AG04449 (cell line): ENCODE data around the gene NF2.

Experiments used
- CTCF ChIA-PET: fragments of 350-600 bp; formaldehyde crosslinking; extraction: SDS; loops from one replicate; lab custom pipeline; 2021; ENCODE audit warnings: antibody characterized with exemption; lab: Yijun Ruan, JAX
- POLR2A ChIA-PET: fragments of 400-600, 350-600 bp; formaldehyde crosslinking; extraction: SDS; loops from one replicate; lab custom pipeline; 2020; ENCODE audit warnings: antibody characterized with exemption, inconsistent platforms; lab: Yijun Ruan, JAX
- DNase-seq: peaks from one replicate; pipeline ENCODE4 v3.0.0-alpha.2; 2010; ENCODE audit warnings: low read depth, low spot score
- H3K4me3 ChIP-seq: 2 replicates; pipeline ENCODE4 v1.5.1; 2011; ENCODE audit warnings: low read depth, mild to moderate bottlenecking, control low read depth, low read length
- TF ChIP-seq, protein P1 (sequence below): IDR thresholded peaks from one replicate; pipeline ENCODE4 v1.5.1; 2011; ENCODE audit warnings: mild to moderate bottlenecking, moderate library complexity, low read length, control low read depth, inconsistent platforms; ENCODE audit not compliant: insufficient read depth; ENCODE audit errors: missing control alignments

The NF2 gene

DNA sequence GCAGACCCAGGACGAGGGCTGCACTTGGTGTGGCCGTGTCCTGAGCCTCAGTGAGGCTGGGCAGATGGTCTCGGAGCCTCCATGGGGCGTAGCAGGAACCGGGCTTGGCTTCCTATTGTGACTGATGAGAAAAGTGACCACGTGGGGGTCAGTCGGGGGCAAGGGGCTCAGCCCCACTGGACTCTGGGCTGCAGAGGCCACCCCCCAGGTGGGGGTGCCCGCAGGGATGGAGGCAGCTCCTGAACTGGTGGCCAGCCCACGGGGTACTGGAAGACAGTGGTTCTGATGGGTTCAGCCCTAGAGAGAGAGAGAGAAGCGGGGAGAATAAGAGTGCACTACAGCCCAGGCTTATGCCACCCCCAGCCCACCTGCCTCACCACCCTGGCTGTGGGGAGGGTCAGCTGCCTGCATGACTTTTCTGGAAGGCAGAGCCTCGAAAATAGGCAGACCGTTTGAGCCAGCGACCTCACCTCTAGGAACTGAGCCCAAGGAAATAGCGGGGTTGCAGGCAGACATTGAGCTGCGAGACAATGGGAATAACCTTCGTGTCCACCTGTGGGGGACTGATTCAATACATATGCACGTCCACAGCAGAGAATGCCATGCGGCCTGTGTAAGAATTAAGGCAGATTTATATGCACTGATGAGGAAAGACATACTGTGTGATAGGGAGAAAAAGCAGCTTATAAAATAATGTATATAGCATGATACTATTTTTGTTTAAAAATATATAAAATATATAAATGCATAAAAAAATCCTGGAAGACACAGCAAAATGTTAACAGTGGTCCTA lies 127.8 kb downstream of the NF2 start:
- ChIA-PET CTCF (interaction anchor here (0.7 to 1.3 kb wide), 4 partner anchors 10 to 274 kb away, joined by 3 read pairs; no protein-coding TSS in a partner anchor), POLR2A (no interaction called here)
- DNase-seq: no peak
- TF ChIP-seq, protein P1, sequence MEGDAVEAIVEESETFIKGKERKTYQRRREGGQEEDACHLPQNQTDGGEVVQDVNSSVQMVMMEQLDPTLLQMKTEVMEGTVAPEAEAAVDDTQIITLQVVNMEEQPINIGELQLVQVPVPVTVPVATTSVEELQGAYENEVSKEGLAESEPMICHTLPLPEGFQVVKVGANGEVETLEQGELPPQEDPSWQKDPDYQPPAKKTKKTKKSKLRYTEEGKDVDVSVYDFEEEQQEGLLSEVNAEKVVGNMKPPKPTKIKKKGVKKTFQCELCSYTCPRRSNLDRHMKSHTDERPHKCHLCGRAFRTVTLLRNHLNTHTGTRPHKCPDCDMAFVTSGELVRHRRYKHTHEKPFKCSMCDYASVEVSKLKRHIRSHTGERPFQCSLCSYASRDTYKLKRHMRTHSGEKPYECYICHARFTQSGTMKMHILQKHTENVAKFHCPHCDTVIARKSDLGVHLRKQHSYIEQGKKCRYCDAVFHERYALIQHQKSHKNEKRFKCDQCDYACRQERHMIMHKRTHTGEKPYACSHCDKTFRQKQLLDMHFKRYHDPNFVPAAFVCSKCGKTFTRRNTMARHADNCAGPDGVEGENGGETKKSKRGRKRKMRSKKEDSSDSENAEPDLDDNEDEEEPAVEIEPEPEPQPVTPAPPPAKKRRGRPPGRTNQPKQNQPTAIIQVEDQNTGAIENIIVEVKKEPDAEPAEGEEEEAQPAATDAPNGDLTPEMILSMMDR: no peak
- no peak overlapping the region for H3K4me3 ChIP-seq

DNA sequence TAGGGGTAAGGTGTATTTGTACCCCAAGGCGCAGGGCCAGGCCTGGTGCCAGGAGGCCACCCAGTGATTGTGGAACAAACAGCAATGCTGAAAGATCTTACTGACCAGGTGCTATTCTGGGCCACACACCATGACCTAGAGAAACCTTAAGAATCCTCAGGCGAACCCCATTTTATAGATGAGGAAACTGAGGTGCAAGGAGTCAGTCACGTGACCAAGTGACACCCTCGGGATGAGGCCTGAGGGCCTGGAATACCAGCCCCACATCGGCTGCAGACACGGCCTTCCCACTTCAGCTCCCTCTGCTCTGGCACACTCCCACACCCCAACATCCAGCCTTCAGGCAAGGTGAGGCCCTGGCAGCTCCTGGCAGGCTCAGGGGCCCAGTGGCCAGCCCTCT lies 129.4 kb downstream of the NF2 start:
- ChIA-PET CTCF (interaction anchor here (1.1 to 1.4 kb wide), 3 partner anchors 10 to 273 kb away, joined by 3 to 5 read pairs (median 4); no protein-coding TSS in a partner anchor), POLR2A (no interaction called here)
- TF ChIP-seq, protein P1: no peak
- DNase-seq: no peak
- H3K4me3 ChIP-seq: no peak overlapping the region

DNA sequence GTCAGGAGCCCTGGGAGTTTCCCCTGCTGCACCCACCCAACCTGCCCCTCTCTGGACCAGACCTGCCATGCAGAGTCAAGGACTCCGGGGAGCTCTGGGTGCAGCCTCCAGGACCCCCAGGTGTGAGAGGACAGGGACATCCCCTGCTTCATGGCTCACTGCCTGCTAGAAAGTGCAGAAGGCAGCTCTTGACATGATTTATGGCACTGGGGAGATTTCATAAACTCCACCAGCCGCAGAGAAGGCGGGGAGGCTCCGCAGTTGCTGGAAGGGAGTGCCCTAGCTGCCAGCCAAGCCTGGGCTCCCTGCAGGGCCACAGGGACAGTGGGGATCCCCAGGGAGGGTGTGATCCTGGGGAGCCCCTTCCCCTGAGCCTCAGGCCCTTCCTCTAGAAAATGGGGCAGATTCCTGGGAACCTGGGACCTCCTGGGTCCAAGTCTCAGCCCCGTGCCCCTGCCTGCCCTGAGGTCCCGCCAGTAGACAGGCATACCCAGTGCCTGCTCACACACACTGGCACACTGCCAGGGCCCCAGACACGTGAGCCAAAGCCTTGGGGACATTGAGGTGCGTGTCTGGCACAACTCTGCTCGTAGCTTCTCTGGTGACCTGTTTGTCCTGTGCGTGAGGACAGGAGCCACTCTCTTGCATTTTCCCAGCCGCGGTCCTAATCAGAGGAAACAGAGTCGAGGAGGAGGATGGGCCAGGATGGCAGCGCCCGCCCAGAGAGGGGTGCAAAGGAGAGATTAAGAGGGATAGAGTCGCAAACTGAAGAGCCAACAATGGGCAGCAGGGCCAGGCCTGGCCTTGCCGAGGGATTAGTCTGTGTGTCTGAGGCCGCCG lies 130.1 kb downstream of the NF2 start:
- ChIA-PET CTCF (interaction anchor here (1.1 to 1.4 kb wide), 3 partner anchors 11 to 272 kb away, joined by 3 to 5 read pairs (median 4); no protein-coding TSS in a partner anchor), POLR2A (no interaction called here)
- no peak overlapping the region for H3K4me3 ChIP-seq
- TF ChIP-seq, protein P1: no peak
- DNase-seq: no peak

DNA sequence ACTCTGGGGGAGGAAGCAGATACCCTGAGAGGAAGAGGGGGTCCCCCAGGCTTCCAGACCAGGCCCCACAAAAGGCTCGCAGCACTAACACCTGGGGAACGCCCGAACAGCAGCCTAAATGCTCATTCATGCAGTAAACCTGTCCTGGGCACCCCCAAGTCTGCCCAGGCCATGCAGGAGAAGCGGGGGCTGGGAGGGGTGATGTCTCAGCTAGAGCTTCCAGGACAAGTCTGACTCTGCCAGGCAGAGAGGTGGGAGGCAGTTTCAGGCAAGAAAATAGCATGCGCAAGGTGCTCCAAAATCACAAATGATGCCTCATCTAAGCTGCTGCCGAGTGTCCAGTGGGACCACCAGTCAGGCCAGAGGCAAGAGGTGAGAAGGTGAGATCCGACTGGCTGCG lies 131.0 kb downstream of the NF2 start:
- POLR2A ChIA-PET: no interaction called here
- DNase-seq: no peak
- CTCF ChIA-PET: interaction anchor here (1.9 kb wide), 1 partner anchor 271 kb away, joined by 4 read pairs; no protein-coding TSS in a partner anchor
- no peak overlapping the region for H3K4me3 ChIP-seq
- TF ChIP-seq, protein P1: no peak

DNA sequence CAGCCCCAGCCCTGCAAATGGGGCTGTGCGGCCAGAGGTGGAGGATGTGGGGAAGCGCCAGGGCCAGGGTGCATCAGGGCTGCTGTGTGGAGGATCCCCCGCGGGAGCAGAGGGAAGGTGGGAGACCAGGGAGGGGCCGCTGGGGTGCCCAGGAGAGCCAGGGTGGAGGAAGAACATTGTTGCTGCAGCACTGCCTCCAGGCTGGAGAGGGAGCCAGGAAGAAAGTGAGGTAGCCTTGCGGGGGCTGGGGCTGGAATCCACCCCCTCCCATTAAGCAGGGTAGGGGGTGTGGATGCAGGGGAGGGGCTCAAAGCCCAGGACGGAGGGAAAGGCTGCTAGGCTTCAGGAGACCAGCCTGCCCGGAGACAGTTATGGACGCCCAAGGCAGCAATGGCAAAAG lies 131.4 kb downstream of the NF2 start:
- no peak for DNase-seq
- POLR2A ChIA-PET: no interaction called here
- no peak overlapping the region for H3K4me3 ChIP-seq
- TF ChIP-seq, protein P1: no peak
- CTCF ChIA-PET: interaction anchor here (1.9 kb wide), 1 partner anchor 270 kb away, joined by 4 read pairs; no protein-coding TSS in a partner anchor
